NCI-H1930 (cell line): ENCODE results near the gene HHLA2.
"Not testable (repeated sequence)": the region's sequence is repeated elsewhere in the genome, so short reads cannot be mapped to it uniquely, and the experiment has no call there.

ENCODE experiments used
- DNase-seq, 2 experiments: peaks; one replicate each; lab custom pipeline; 2025; lab: John Stamatoyannopoulos, UW

Gene HHLA2

DNA sequence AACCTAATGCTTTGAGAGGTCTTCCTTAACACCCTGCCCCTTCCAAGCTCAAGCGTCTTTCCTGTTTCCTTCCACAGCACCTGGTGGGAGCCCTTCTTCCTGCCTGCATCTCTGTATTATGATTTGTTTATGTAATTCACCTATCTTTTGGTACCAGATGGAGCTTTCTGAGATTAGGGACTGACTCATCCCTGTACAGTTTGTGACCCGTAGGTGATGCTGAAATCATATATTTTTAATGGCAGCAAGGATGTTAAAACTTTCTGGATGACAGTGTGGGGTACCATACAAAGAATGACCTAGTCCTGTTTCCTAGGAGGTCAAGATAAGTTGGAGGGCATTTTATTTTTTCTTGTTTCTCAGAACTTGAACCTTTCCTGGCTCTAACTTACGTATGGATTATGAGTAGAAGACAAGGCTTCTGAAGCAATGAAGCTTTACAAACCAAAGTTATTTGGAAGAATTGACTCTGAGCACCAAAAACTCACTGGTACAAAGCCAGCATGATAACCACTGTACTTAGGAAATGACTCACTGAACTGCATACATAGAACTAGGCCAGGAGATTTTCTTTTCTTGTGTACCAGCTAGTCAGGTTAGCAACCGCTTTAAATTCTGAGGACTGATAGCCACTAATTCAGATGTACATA is 46.6 kb downstream of the HHLA2 start:
- no peak for DNase-seq

GRCh38 chr3:108343491-108343890 is 47.1 kb downstream of the HHLA2 start:
- no peak for DNase-seq

DNA sequence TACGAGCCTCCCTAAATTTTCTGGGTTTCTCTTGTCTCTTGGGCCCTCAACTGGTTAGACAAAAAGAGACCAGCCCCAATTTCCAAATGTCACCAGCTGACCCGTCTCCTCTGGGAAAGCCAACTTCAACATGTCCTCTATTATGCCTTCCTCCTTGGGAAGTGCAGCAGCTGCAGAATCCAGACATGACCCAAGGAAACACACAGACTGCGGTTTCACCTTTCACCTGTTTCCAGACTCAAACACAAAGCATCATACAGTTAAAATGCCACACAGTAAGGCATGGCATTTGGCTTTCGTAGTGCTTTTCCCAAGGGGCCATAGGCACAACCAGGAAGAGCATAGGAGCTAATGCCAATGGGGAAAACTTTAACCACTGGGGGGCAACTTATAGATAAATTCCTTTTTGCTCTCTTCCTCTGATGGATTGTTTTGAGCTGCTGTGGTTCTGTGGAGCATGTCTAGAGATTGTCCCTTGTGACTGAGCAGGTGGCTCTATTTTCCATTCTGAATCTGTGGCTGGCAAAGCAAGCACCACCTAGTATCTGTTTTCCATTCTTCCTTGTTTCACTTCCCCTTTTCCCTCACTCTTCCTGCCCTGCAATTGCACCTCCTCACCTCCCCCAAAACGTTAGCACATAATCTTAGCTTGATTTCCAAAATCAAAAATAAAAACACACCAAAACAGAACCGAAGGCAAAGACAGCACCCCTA is 49.3 kb downstream of the HHLA2 start:
- no peak for DNase-seq

DNA sequence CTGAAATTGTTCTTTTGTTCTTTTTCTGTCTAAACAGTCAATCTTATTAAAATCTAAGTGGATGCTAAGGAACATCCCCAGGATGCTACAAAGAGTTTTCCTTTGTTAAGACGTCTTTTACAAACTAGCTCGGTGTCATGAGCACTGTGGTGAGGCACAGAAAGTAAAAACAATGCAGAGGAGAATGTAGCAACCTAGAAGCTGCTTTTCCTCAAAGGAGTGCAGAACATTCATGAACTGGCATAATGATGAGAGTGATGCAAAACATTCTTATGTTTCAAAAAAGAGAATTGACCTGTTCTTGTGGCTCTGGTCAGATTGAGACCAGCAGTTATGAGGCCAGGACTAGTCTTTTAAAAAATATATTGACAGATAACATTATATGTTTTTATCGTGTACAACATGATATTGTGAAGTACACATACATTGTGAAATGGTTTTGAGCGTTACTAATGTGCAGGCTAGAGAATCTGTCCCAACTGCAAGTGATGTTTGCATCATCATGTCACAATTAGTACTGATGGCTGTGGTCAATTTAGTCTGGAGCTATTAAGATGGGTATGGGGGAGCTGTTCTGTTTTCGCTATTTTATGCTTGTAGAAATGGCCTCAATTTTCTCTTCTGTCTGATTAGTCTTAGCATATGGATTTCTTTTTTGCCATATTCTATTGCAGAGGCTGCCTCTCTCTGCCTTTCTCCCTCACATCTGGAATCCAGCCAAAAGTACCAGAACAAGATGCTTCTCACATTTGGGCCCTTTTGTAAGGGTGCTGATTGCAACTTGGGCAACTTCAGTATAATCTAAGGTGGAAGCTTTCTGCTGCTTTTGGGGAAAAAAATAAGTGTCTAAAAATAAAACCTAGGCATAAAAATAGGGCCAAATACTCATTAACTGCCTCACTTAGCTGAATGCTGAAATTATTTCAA is 50.2 kb downstream of the HHLA2 start:
- DNase-seq, result no peak

GRCh38 chr3:108352176-108352575 is 55.8 kb downstream of the HHLA2 start:
- DNase-seq, result no peak

DNA sequence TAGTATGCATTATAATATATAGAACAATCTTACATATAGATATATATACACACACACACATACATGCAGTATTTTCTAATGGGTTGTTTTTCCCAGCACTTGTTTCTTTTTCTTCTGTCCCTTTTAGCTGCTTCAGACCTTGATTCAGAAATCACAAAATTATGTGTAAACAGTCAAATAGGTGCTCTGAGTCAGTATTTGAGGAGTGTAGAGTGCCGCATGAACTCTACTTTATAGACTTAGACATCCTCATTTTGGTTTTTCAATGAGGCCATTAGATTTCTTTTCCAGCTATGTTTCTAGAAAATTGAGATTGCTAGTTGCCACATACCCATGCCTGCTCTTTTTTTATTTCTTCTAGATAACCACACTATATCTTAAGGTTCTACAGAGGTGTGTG is 58.2 kb downstream of the HHLA2 start:
- no peak for DNase-seq

- no peak for DNase-seq
These were observed 60.7 kb downstream of the HHLA2 start for GRCh38 chr3:108357042-108357441.

DNA sequence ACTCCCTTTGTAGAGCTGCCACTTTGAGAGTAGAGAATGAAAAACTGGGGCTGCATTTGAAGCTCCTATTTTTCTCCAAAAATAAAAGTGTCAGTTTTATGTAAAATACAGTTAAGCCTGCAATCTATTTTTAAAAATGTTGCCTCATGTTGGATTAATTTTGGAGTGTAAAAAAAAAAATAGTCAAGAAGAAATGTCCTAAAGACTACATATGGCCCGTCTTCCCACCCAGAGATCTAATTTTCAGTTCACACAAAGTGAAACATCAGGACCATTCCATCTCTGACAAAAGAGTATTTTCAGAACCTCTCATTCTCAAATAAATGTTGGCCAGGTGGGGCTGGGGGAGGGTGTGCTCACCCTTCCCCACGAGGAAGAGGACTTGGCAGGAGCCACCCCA is 62.7 kb downstream of the HHLA2 start:
- DNase-seq, result no peak

DNA sequence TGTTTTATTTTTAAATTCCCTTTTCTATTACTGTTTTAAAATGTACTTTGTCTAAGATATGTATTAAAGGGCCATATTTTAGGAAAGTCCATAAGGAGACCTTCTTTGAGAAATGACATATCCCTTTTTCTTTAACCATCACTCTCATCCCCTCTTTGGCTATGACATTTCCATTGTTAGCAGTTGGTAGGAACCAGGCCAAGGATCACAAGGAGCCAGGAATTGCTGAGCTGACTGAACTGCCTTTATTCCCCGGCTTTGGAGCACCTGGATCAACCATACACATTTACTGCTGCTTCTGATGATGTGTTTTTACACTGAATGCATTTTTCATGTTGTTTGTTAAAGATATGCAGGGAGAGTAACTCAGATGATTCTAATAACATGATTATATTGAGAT is 79.7 kb downstream of the HHLA2 start:
- no peak for DNase-seq

GRCh38 chr3:108377384-108377783 is 81.0 kb downstream of the HHLA2 start:
- DNase-seq, result no peak

- DNase-seq, result no peak
These were observed 82.0 kb downstream of the HHLA2 start for GRCh38 chr3:108378153-108378951.

DNA sequence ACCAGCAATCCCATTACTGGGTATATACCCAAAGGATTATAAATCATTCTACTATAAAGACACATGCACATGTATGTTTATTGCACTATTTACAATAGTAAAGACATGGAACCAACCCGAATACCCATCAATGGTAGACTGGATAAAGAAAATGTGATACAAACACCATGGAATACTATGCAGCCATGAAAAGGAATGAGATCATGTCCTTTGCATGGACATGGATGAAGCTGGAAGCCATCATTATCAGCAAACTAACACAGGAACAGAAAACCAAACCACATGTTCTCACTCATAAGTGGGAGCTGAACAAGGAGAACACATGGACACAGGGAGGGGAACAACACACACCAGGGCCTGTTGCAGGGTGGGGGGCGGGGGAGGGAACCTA is 82.6 kb downstream of the HHLA2 start:
- DNase-seq, result not testable (repeated sequence)

DNA sequence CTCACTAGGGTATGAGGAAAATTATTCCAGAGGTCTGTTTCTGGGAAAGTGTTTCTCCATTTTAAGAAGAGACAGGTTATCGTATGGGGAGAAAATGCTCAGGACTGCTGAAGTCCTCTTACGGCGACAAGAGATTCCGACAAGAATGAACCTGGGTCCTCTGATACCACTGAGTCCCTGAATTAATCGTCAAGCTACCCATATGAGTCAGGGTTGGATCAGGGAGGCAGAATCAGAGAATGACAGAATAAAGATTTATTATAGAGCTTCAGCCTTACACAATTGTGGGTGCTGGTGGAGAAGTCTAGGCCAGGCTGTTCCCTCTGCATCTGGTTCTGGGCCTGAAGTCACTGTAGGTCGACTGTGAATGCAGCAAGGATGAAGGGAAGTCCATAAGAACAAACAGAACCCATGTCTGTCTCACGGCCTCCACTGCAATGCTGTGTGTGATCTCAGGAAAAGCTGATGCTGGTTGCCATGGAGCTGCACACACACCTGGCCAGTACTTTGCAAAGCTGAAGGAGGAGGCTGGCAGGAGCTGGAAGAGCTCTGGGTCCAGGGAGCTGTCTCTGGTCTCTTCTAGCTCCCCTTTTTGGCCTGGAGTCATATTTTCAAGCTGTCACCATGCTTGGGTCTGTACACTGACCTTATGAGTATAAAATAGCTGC is 83.9 kb downstream of the HHLA2 start:
- no peak for DNase-seq

DNA sequence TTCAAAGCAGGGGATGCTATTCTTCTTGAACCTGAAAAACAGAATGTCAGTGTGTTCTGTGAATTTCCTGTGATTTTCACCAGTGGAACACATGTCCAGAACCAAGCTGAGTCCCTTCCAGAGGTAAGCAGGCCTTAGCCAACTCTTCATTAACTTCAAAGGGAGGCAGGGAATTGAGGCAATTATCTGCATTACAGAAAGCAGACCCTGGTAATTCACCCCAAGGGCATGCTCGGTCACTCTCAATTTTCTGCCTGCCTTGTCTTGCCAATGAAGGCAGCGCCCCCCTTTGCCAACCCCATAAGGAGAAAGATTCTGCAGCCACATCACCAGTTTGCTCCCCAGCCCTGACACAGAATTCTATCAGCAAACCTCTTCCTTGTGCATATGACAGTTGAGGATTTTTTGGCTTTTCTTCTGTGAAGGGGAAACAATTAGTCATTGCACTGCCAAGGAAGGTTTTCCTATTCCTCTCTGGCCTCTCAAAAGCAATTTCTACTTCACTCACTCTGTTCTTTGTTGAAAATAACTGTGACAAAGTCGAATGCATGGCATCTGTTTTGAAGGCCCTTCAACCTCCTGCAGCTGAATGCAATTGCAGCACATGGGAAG is 85.3 kb downstream of the HHLA2 start:
- no peak for DNase-seq

GRCh38 chr3:108383306-108383705 is 87.0 kb downstream of the HHLA2 start:
- no peak for DNase-seq

- DNase-seq, result no peak
These were observed 90.7 kb downstream of the HHLA2 start for GRCh38 chr3:108387063-108387462.

DNA sequence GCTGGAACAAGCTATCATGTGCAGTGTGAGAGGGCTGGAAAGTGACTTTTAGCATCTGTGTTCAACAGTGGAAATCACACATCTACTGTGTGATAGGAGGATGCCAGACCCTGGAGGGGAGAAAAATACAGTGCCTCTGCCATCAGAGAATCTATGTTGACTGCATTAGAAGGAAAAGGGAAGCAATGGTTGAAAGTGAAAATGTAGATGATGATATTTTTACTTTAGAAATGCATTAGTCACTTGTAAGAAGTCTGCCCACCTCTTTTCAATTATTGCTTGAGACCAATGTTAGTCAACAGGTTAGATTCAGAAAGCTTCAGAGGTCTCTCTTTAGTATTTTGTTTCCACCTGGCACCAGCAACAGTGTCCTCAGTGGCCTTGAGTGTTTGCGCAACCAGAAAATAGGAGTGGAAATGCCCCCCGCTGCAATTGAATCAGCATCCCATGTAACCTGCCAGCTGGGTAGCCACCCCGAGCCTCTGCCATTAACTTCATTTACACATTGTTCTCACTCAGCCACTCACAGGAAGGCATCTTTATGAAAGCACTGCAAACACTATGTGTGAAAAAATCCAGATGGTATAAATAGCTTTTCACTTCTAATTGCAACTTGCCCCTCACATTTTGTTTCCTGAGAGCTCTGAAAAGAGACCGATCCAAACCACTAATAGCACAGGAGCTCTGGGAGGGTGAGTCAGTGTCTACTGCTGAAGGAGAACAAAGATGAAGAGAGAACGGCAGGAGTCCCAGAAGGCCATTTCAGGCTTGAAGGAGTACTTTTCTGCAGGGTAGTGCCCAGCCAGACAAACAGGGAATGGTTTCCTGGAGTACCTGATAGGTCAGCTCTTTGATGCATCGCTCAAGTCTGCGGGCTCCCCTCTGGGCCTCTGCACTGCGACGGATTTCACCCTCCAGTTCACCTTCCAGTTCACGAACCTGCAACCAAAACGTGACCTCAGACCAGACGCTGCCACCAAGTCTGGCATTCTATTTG is 92.1 kb downstream of the HHLA2 start:
- DNase-seq, result no peak

DNA sequence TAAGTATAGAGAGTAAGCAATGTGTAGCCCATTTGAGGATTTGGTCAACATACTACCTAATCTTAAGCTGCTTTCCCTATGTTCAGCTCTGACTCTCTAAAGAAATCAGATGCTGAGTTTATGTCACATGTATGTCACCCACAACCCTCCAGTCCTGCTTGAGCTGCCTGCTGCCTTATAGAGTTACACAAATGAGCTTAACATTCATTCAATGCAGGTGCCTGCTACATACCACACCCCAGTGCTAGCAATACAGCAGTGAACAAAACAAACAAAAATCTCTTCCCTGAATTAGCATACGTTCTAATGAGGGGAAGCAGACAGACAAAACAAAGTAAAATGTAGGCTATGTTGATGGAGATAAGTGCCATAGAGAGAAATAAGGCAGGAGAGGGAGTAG is 93.0 kb downstream of the HHLA2 start:
- no peak for DNase-seq

- DNase-seq, result no peak
These were observed 95.7 kb downstream of the HHLA2 start for GRCh38 chr3:108391917-108392593.
